GM12872 (cell line): ENCODE results near the gene REEP3.

ENCODE experiments used
- CTCF ChIP-seq: IDR thresholded peaks from 3 replicates; pipeline ENCODE4 v1.5.1; 2011; ENCODE audit warnings: low read depth, mild to moderate bottlenecking, low read length, moderate library complexity; ENCODE audit not compliant: insufficient read depth

Gene REEP3

GRCh38 chr10:63520500-63521415 lies at the start of gene REEP3:
TSS of gene REEP3 (plus strand) at chr10:63521401. CDS start at chr10:63521546, 145 bp downstream.
- no peak for TF ChIP-seq CTCF

DNA sequence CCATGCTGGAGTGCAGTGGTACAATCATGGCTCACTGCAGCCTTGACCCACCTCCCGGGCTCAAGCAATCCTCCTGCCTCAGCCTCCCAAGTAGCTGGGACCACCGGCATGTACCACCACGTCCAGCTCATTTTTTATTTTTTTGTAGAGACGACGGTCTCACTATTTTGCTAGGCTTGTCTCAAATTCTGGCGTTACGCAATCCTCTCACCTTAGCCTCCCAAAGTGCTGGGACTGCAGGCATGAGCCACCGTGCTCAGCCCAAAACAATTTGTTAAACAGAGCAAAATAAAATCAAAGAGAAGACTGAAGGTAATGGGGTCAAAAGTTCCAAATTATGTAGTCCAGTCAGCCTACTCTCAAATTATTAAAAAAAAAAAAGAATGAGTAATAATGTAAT lies 46.7 kb upstream of the REEP3 start:
- TF ChIP-seq CTCF = no peak

- no peak for TF ChIP-seq CTCF
Observed at GRCh38 chr10:63477927-63478326, 43.3 kb upstream of the REEP3 start.

DNA sequence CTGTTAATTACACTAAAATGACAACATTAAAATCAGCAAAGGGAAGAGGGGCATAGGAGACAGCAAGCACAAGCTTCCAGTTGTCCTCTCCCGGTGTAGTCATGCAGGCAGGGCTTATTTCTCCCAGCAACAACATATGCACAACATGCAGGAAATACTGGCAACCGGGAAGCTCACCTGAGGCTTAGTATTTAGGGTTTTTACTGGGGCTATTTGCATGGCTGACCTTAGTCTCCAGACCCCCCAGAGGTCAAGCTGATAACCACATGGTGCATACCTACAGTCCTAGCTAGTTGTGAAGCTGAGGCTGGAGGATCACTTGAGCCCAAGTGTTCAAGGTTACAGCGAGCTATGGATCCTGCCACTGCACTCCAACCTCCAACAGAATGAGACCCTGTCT lies 42.6 kb upstream of the REEP3 start:
- peak; percentile 6; the same call in 1 of the 3 replicates for TF ChIP-seq CTCF

DNA sequence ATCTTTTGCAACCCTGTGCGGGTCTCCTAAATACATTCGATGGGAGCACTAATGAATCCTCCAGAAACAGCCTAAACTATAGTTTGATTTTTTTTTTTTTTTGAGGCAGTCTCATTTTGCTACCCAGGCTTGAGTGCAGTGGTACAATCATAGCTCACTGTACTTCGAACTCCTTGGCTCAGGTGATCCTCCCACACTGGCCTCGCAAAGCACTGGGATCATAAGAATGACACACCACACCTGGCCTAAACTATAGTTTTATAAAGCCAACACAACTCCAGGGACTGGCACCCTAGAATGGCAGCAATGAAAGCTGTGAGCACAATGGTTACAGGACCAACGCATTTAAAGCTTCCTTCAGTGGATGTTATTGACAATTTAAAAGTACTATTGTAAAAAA lies 41.0 kb upstream of the REEP3 start:
- no peak for TF ChIP-seq CTCF

DNA sequence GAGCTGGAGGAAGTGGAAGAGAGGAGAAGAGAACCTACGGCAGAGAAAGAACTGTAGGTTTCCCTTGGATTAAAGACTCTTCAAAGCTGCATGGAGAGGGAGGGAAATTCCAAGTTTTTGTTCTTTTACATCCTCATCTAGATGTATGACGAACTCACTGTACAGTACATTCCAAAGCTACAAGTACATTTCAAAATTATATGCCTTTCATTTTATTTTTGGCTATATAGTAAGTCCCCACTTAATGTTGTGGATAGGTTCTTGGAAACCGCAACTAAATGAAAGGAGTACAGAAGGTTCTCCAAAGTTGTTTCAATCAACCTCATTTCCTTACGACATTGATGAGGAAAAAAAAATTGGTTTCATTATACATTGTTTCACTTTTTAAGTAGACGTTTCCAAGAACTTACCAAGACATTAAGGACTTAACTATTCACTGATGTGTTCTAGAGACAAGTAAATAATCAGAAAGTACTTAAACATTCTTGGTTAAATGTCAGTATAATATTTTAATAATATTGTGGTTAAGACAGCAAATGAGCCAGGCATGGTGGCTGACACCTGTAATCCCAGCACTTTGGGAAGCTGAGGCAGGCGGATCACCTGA lies 39.3 kb upstream of the REEP3 start:
- no peak for TF ChIP-seq CTCF

GRCh38 chr10:63483983-63484382 lies 37.2 kb upstream of the REEP3 start:
- TF ChIP-seq CTCF = no peak
